Measurements from ENCODE around the gene EMX1. TPM values are rescaled to one million over a fixed set of nuclear protein-coding genes. Genes with fewer than 3 reads are reported as not detected.

The EMX1 gene
- total and polyA plus RNA-seq, 12 donors: 0.01 to 0.07 TPM; not detected in 10

GRCh38 chr2:72913486-72914205 is 3.7 kb upstream of the EMX1 start:
- H3K9me3 ChIP-seq: no peaks in the 10 kb centered on the region
- ATAC-seq (no peak), DNase-seq (no peak)
- no peak overlapping the region for H3K4me3 ChIP-seq
- intact Hi-C loops (cut with DNase I): no loop called here
- no peak for TF ChIP-seq CTCF (IDR thresholded peaks at IDR 0.05)
- no peaks in the 10 kb centered on the region for H3K36me3 ChIP-seq
- peaks cover 18 to 41% (median 32%) of the 10 kb centered on the region in 9 donors for H3K4me1 ChIP-seq
- no peak overlapping the region for H3K27ac ChIP-seq
- H3K27me3 ChIP-seq: peaks cover 48 to 100% (median 100%) of the 10 kb centered on the region in 7 donors
- WGBS, 2 donors: 17 to 19% methylated on average over 7 of the region's 7 CpGs

GRCh38 chr2:72914206-72914559 is 3.1 kb upstream of the EMX1 start:
- no peak for DNase-seq
- Histone ChIP-seq H3K27ac (no peak overlapping the region), H3K9me3 (no peaks in the 10 kb centered on the region), H3K4me1 (peaks cover 18 to 43% (median 35%) of the 10 kb centered on the region in 9 donors), H3K27me3 (peaks cover 52 to 100% (median 99%) of the 10 kb centered on the region in 7 donors), H3K36me3 (no peaks in the 10 kb centered on the region), H3K4me3 (no peak overlapping the region)
- no peak for ATAC-seq
- intact Hi-C loops (cut with DNase I): no loop called here
- 6% methylated on average over 7 of the region's 7 CpGs for WGBS, 2 donors
- no peak for TF ChIP-seq CTCF (IDR thresholded peaks at IDR 0.05)

- DNase-seq (no peak), ATAC-seq (no peak)
- intact Hi-C loops (cut with DNase I): no loop called here
- no peak for TF ChIP-seq CTCF (IDR thresholded peaks at IDR 0.05)
- WGBS, 2 donors: 4 to 7% methylated on average over 17 of the region's 17 CpGs
- no peaks in the 10 kb centered on the region for H3K9me3 ChIP-seq
- no peak overlapping the region for H3K27ac ChIP-seq
- H3K36me3 ChIP-seq: no peaks in the 10 kb centered on the region
- no peak overlapping the region for H3K4me3 ChIP-seq
- H3K4me1 ChIP-seq: peaks cover 18 to 48% (median 36%) of the 10 kb centered on the region in 9 donors
- H3K27me3 ChIP-seq: peaks cover 54 to 100% (median 99%) of the 10 kb centered on the region in 7 donors
Observed at GRCh38 chr2:72914589-72915319, 2.6 kb upstream of the EMX1 start.

GRCh38 chr2:72915320-72915906 is 1.9 kb upstream of the EMX1 start:
- WGBS, 2 donors: 4 to 6% methylated on average over 26 of the region's 26 CpGs
- Histone ChIP-seq H3K36me3 (no peaks in the 10 kb centered on the region), H3K27me3 (peaks cover 61 to 100% (median 99%) of the 10 kb centered on the region in 7 donors), H3K4me3 (peak overlapping the region in 9 of 10 donors; percentile 17 to 51 (median 42)), H3K9me3 (no peaks in the 10 kb centered on the region), H3K4me1 (peaks cover 24 to 54% (median 43%) of the 10 kb centered on the region in 9 donors), H3K27ac (no peak overlapping the region)
- TF ChIP-seq CTCF (IDR thresholded peaks at IDR 0.05): no peak
- DNase-seq: no peak
- intact Hi-C loops (cut with DNase I): no loop called here
- no peak for ATAC-seq
